ENCODE data around the gene SEC24B.

GRCh38 chr4:109497511-109497910, 63.9 kb downstream of the SEC24B start:
- TF ChIP-seq CTCF (IDR thresholded peaks at IDR 0.05) (no peak), POLR2A (IDR thresholded peaks at IDR 0.05) (no peak)
